Activated T-cell treated with anti-CD3 and anti-CD28 coated beads, Interleukin-2, amount 50 U/mL, for 1 hour (primary cell): ENCODE measurements around the gene SLAMF7.

Source experiments
- DNase-seq: peaks from one replicate; pipeline ENCODE4 v3.0.0-alpha.2; 2020

The SLAMF7 gene

GRCh38 chr1:160747717-160748116 lies 8.7 kb downstream of the SLAMF7 start:
- no peak for DNase-seq

DNA sequence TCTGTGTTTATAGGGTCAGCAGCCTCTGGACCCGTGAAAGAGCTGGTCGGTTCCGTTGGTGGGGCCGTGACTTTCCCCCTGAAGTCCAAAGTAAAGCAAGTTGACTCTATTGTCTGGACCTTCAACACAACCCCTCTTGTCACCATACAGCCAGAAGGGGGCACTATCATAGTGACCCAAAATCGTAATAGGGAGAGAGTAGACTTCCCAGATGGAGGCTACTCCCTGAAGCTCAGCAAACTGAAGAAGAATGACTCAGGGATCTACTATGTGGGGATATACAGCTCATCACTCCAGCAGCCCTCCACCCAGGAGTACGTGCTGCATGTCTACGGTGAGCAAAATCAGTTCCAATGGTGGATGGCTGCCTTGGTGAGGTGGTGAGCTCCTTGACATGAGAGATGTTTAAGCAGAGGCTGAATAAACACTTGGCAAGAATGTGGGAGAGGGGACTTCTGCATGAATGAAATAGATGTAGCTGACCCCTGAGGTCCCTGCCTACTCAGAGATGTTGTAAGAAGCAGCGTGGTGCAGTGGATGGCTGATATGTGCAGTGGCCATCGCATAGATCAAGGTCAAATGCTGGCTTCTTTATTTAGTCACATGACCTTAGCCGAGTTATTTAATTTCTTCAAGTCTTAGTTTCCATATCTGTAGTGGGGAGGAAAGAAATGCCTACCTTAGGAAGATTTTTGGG lies 9.3 kb downstream of the SLAMF7 start:
- no peak for DNase-seq

DNA sequence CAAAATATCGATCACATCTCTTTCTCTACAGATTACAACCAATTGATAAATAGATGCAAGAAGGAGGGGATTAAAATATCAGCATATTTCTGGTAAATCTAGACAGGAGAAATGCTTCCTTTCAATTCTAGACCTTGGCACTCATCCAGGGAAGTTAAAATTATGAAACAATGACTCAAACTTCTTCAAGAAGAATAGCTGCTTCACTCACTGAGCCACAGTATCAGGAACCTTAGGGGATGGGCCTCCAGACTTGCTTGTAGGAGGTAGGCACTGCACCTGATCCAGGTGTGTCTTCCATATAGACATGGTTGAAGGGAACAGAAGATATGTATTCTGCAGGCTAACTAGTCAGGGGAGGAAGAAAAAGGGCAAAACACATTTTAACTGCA lies 9.8 kb downstream of the SLAMF7 start:
- no peak for DNase-seq

DNA sequence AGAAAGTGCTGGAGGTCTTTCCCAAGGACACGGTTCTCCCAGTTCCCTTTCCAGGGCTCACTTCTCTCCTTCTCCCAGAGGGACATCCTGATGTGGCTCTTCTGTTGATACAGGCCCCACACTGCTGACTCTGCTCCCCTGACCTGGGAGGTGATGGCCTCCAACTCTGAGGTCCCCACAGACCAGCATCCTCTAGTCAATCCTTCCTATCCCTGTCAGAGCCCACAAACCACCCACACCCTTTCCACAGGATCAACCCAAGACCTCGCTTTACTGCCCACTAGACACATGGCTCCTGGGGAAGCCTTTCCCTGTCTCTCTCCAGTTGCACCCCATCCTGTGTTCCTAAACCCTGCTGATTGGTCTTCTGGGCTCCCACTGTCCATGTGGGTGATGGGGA lies 11.6 kb downstream of the SLAMF7 start:
- DNase-seq, result no peak

- no peak for DNase-seq
Observed at GRCh38 chr1:160752406-160752805, 13.4 kb downstream of the SLAMF7 start.

DNA sequence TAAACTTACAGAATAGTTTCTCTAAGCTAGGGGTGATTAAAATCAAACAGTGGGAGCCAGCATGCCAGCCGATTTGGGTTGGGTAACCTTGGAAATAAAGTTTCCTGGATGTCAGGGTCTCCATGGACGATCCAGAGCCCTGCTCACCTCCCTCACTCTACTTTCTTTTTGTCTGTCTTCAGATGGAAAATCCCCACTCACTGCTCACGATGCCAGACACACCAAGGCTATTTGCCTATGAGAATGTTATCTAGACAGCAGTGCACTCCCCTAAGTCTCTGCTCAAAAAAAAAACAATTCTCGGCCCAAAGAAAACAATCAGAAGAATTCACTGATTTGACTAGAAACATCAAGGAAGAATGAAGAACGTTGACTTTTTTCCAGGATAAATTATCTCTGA lies 13.9 kb downstream of the SLAMF7 start:
- no peak for DNase-seq

- DNase-seq, result no peak
Observed at GRCh38 chr1:160753594-160753993, 14.5 kb downstream of the SLAMF7 start.

DNA sequence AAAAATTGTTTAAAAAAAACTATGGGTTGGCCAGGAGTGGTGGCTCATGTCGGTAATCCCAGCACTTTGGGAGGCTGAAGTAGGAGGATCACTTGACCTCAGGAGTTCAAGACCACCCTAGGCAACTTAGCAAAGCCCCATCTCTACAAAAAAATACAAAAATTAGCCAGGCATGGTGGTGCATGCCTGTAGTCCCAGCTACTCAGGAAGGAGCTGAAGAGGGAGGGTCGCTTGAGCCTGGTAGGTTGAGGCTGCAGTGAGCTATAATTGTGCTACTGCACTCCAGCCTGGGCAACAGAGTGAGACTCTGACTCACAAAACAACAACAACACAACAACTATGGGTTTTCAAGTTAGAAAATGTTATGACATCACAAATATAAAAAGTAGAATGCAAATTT lies 16.4 kb downstream of the SLAMF7 start:
- no peak for DNase-seq

GRCh38 chr1:160755911-160756848 lies 17.1 kb downstream of the SLAMF7 start:
- DNase-seq, result no peak

- DNase-seq, result no peak
Observed at GRCh38 chr1:160756849-160757201, 17.8 kb downstream of the SLAMF7 start.

GRCh38 chr1:160758521-160758920 lies 19.5 kb downstream of the SLAMF7 start:
- DNase-seq, result no peak

DNA sequence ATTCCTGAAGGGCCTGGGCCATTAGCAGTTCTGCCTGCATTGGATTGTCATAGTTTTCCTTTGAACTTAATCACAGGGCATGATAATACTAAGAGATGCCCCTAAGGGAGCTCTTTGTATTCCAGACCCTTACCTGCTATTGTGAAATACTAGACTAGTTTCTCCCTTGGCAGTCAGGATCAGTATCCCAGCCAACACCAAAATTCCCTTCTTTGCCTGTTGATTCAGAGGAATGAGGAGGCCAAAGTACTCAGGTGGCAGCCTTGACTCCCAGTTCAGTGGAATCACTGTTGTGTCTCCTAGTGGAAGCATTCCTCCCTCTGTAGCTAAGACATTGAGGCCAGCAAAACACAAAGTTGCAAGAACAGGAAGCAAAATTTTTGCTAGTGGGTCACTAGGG lies 20.7 kb downstream of the SLAMF7 start:
- DNase-seq, result no peak

- no peak for DNase-seq
Observed at GRCh38 chr1:160761046-160761445, 22.0 kb downstream of the SLAMF7 start.

DNA sequence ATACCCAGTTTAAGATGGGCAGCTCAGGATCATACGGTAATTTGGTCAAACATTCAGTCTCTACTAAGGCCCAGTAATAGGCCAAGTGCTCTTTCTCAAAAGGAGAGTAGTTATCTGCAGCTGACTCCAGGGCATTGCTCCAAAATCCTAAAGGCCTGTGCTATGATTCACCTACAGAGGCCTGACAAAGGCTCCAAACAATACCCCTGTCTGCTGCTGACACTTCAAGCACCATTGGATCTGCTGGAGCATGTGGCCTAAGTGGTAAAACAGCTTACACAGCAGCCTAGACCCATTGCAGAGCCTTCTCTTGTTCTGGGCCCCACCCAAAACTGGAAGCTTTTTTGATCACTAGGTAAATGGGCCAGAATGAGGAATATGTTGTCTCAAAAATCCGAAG lies 22.8 kb downstream of the SLAMF7 start:
- no peak for DNase-seq

DNA sequence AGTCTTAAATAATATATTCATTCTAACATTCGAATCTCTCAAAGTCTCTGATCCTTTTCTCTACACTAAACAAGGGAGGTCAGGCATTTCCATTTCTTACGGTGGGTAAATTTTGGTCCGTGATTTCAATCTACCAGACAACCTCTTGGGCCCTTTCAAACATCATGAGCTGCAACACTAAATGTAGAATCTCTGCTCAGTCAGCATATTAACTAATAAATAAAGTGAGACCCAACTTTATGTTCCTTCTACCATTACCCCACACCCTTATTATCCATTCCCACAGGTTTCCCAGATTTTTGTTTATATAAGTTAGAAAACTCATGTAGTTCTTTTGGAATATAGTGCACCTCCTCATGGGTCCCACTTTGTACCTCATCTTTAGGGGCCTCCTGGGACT lies 24.9 kb downstream of the SLAMF7 start:
- DNase-seq, result no peak

GRCh38 chr1:160767395-160768294 lies 28.6 kb downstream of the SLAMF7 start:
- DNase-seq, result peak; percentile 50

DNA sequence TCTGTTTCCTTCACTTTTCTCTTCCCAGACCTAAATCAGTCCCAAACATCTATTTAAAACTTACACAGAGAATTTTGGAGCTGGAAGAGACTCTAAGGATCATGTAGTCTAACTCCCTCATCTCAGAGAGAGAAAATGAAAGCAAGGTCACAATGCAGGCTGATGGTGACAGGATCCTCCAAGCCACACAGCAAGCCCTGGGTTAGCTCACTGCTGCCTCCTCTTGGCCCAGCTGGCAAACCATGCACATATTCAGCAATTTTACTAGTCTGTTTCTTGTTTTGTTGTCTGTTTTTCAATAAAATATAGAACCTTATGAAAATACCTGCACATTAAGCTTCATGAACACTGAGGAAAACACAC lies 29.2 kb downstream of the SLAMF7 start:
- peak; percentile 85 for DNase-seq

DNA sequence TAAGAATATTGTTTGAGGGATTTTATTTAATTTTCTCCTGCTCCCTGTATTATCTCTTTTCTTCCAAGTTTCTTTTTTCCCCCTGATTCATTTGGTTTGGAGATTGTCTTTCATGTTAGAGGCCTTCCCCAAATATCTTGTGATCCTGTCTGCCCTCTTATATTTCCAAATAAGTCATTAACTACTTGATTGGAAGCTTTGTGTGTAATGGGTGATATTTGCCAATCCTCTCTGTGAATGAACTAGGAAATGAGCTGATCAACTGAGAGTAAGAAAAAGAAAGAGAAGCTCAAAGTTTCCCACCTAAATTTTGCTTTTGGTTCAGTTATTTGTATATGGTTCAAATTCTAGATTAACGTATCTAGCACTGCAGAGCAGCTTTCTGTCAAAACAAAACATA lies 33.3 kb downstream of the SLAMF7 start:
- no peak for DNase-seq

DNA sequence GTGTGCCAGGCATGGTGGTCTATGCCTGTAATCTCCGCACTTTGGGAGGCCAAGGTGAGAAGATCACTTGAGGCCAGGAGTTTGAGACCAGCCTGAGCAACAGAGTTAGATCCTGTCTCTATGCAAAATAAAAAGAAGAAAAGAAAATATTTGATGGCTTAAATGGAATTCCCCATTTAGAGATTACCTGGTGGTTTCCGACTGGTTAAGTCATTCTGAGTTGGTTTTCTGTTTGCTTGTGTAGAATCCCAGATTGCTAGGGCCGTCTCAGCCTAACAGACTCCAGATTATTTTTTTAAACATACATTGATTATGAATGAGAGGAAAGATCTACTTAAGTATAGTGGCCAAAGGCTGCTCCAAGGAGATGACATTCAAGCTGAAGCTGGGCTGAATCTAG lies 34.0 kb downstream of the SLAMF7 start:
- no peak for DNase-seq

DNA sequence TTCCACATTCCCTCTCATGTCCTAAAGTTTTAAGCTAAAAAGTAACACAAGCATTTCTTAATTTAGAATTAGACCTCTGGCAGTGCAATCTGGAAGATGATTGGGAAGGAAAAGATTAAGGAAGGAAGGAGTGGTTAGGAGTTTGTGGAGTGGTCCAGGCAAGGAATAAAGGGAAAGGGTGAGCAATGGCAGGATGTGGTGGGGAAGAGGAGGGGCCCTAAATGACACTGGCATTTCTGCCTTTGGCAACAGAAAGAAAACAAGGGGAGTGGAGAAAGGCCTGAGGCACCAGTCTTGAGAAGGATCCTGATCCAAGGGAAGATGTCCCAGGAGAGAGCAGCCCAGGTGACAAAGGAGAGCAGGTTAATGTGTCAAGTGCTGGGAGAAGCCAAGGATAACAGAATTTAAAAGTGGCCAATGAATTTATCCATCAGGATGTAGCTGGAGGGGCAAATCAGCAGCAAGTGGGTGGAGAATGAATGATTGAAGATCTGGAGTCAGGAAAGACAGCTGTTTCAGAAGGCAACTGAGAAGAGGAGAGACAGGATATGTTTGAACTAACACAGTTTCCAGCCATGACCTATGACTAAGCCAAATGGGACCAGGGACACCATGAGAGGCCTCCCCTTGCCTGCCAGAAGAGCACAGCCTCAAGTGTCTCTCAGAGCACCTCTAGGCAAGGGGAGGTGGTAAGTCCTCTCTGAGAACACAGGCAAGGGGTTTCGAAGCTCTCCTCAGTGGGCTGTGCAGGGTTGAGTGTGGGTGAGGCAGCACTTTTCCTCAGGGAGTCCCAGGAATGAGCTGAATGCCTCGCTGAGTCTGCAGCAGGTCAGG lies 36.1 kb downstream of the SLAMF7 start:
- no peak for DNase-seq

DNA sequence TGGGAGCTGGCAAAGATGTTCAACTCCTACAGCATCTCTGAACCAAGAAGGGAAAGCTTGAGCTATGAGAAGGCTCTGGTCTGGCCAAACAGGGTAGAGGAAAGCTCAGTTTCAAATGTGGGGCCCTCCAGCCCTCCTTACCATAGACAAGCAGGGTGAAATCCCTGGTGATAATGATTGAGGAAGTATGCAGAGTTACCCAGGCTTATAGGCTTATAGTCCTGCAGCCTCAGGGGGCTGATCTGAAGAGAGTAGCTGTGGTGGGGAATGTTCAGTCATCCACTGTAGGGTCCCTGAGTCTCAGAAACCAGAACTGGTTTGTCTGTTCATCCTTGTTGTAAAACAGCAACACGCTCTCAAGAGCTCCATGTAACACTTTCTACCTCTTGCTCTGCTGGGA lies 37.1 kb downstream of the SLAMF7 start:
- DNase-seq, result no peak

GRCh38 chr1:160777486-160778089 lies 38.5 kb downstream of the SLAMF7 start:
- peak; percentile 39 for DNase-seq
